Lower lobe of right lung (tissue), 2 donors: ENCODE results near the gene ARMC6. TPM values are rescaled to one million over a fixed set of nuclear protein-coding genes. Genes with fewer than 3 reads are reported as not detected.

Source experiments
- ATAC-seq, 2 donors: fragments of 200-7000 bp; cut with Tn5 transposase; one replicate each; pipeline ENCODE4 v1.9.1; 2020 to 2022; ENCODE audit warnings: mild to moderate bottlenecking in 2 of 2, moderate library complexity in 2 of 2
- DNase-seq: peaks from one replicate; pipeline ENCODE4 v3.0.0-alpha.2; 2020
- H3K27ac ChIP-seq: fragments of 200-600 bp; one replicate; pipeline ENCODE4 v1.8.0; 2022
- H3K27me3 ChIP-seq: fragments of 200-600 bp; one replicate; pipeline ENCODE4 v1.8.0; 2022; ENCODE audit warnings: low read depth
- H3K36me3 ChIP-seq: fragments of 200-600 bp; one replicate; pipeline ENCODE4 v1.8.0; 2022; ENCODE audit warnings: mild to moderate bottlenecking
- H3K4me1 ChIP-seq: fragments of 200-600 bp; one replicate; pipeline ENCODE4 v1.8.0; 2022
- H3K4me3 ChIP-seq: fragments of 200-600 bp; one replicate; pipeline ENCODE4 v1.8.0; 2022; ENCODE audit warnings: mild to moderate bottlenecking
- H3K9me3 ChIP-seq: fragments of 200-600 bp; one replicate; pipeline ENCODE4 v1.8.0; 2022
- intact Hi-C: fragments of 100-400 bp; cut with DNase I; formaldehyde crosslinking; loops from one replicate; pipeline ENCODE4 v1.11.0; 2022
- total RNA-seq: library from RNA; stranded (reverse); fragmentation: NEBNext Ultra II Directional; extraction: Animal tissue kit (Norgen Biotek cat#: 25700); gene quantifications from one replicate; pipeline ENCODE4 v1.2.1, GENCODE V29; 2021
- TF ChIP-seq, protein P1 (sequence below): fragments of 200-600 bp; IDR thresholded peaks from one replicate; pipeline ENCODE4 v1.8.0; 2022; ENCODE audit warnings: antibody characterized with exemption, mild to moderate bottlenecking
- donor health status: DM: no; HTN: yes; CAD: no; lungs with severe emphysema.

Gene ARMC6
- total RNA-seq, 1 donor from 2014 or later: 20.2 TPM

DNA sequence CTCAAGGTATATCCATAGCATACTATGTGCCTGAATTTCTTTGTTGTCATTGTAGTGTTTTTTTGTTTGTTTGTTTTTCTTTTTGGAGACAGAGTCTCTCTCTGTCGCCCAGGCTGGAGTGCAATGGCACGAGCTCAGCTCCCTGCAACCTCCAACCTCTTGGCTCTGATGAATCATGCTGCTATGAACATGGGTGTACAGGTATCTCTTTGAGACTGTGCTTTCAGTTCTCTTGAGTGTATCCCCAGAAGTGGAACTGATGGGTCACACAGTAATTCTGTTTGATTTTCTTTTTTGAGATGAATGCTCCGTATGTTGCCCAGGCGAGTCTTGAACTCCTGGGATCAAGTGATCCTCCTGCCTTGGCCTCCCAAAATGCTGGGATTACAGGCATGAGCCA lies 16.7 kb downstream of the ARMC6 start:
- ATAC-seq: no peak
- H3K27me3 ChIP-seq: no peaks in the 10 kb centered on the region
- DNase-seq: no peak
- peaks cover 70% of the 10 kb centered on the region for H3K36me3 ChIP-seq
- no peak overlapping the region for H3K4me3 ChIP-seq
- no peak overlapping the region for H3K27ac ChIP-seq
- TF ChIP-seq, protein P1, sequence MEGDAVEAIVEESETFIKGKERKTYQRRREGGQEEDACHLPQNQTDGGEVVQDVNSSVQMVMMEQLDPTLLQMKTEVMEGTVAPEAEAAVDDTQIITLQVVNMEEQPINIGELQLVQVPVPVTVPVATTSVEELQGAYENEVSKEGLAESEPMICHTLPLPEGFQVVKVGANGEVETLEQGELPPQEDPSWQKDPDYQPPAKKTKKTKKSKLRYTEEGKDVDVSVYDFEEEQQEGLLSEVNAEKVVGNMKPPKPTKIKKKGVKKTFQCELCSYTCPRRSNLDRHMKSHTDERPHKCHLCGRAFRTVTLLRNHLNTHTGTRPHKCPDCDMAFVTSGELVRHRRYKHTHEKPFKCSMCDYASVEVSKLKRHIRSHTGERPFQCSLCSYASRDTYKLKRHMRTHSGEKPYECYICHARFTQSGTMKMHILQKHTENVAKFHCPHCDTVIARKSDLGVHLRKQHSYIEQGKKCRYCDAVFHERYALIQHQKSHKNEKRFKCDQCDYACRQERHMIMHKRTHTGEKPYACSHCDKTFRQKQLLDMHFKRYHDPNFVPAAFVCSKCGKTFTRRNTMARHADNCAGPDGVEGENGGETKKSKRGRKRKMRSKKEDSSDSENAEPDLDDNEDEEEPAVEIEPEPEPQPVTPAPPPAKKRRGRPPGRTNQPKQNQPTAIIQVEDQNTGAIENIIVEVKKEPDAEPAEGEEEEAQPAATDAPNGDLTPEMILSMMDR: no peak
- intact Hi-C loops: no loop called here
- no peaks in the 10 kb centered on the region for H3K9me3 ChIP-seq
- H3K4me1 ChIP-seq: no peaks in the 10 kb centered on the region

DNA sequence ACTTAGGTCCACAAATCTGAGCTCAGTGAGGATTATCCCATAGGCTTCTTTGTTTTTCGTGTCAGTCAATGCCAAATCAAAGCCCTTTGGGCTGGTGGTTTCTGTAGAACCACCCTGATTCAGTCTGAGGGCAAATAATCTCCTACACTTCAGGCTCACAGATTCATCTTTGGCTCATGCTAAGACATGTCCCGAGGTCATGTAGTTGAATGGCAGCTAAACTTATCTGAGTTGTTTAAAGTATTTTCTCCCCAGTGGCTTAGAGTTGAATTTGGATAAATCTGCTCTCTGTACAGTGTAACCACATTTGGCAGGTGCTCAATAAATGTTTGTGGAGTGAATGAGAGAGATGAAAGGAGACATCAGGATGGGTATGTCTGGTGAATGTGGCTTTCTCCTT lies 17.3 kb downstream of the ARMC6 start:
- no peak for ATAC-seq
- H3K27ac ChIP-seq: no peak overlapping the region
- no peak overlapping the region for H3K4me3 ChIP-seq
- no peaks in the 10 kb centered on the region for H3K4me1 ChIP-seq
- H3K36me3 ChIP-seq: peaks cover 74% of the 10 kb centered on the region
- TF ChIP-seq, protein P1: no peak
- no peaks in the 10 kb centered on the region for H3K9me3 ChIP-seq
- intact Hi-C loops: no loop called here
- DNase-seq: no peak
- no peaks in the 10 kb centered on the region for H3K27me3 ChIP-seq

DNA sequence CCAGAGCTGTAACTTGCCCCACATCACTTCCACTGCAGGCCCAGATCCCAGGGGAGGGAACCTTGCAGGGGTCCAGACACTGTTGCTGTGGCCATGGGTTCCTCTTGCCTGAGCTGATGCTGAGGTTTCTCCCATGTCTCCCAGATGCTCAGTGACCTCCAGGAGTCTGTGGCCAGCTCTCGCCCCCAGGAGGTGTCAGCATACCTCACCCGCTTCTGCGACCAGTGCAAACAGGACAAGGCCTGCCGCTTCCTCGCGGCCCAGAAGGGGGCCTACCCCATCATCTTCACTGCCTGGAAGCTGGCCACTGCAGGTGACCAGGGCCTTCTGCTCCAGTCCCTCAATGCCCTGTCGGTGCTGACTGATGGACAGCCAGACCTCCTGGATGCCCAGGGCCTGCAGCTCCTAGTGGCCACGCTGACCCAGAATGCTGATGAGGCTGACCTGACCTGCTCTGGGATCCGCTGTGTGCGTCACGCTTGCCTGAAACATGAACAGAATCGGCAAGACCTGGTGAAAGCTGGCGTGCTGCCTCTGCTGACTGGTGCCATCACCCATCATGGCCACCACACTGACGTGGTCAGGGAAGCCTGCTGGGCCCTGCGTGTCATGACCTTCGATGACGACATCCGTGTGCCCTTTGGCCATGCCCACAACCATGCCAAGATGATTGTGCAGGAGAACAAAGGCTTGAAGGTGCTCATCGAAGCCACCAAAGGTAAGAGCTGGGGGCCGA lies 18.2 kb downstream of the ARMC6 start:
- no peaks in the 10 kb centered on the region for H3K9me3 ChIP-seq
- TF ChIP-seq, protein P1: no peak
- ATAC-seq (no peak), DNase-seq (no peak)
- H3K27me3 ChIP-seq: no peaks in the 10 kb centered on the region
- H3K27ac ChIP-seq: no peak overlapping the region
- peaks cover 75% of the 10 kb centered on the region for H3K36me3 ChIP-seq
- no peak overlapping the region for H3K4me3 ChIP-seq
- intact Hi-C loops: no loop called here
- H3K4me1 ChIP-seq: no peaks in the 10 kb centered on the region

DNA sequence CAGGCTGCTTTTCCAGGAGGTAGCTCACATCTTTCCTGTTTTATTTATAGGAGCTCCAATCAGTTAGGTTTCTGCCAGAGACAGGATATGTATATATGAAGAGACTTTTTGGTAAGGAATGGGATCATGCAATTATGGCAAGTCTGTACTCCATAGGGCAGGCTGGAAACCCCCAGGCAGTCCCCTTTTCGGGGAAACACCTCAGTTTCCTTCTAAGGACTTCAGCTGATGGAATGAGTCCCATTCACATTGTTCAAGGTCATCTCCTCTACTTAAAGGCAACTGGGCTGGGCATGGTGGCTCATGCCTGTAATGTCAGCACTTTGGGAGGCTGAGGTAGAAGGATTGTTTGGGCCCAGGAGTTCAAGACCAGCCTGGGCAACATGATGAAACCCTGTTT lies 19.5 kb downstream of the ARMC6 start:
- ATAC-seq: no peak
- Histone ChIP-seq H3K27me3 (no peaks in the 10 kb centered on the region), H3K9me3 (no peaks in the 10 kb centered on the region), H3K36me3 (peaks cover 77% of the 10 kb centered on the region), H3K27ac (no peak overlapping the region), H3K4me3 (no peak overlapping the region), H3K4me1 (no peaks in the 10 kb centered on the region)
- TF ChIP-seq, protein P1: no peak
- no peak for DNase-seq
- intact Hi-C loops: no loop called here

DNA sequence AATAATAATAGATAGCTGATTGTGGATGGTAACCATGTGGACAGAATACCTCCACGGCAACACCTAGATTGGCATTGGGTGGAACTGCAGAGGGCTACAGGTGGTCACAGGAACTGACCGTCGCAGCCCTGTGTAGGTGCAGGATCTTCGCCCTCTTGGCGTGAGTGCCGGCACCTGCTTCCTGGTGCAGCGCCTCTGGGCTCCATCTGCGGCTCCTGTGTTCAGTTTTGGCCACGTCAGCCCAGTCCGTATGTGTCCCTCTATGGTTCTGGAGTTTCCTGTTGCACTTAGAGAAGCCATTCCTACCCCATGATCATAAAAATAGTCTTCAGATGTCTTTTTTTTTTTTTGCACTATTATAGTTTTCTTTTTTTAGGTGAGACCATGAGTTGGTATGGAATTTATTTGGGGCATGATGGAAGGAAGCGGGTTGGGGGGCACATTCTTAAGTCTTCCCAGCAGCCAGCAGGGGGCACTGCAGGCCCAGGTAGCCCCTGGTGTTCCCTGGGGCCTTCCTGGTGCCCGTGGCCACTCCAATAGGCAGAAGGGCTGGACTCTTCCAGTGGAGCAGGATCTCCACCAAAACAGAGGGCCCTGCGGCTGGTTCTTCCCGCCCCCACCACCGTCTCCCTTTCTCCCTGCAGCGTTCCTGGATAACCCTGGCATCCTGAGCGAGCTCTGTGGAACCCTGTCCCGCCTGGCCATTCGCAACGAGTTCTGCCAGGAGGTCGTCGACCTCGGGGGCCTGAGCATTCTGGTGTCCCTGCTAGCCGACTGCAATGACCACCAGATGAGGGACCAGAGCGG lies 20.3 kb downstream of the ARMC6 start:
- no peaks in the 10 kb centered on the region for H3K27me3 ChIP-seq
- ATAC-seq: peak; percentile 71 to 77
- H3K36me3 ChIP-seq: peaks cover 82% of the 10 kb centered on the region
- TF ChIP-seq, protein P1: peak; percentile 75
- no peak overlapping the region for H3K27ac ChIP-seq
- no peaks in the 10 kb centered on the region for H3K9me3 ChIP-seq
- no peaks in the 10 kb centered on the region for H3K4me1 ChIP-seq
- H3K4me3 ChIP-seq: no peak overlapping the region
- DNase-seq: peak; percentile 76
- intact Hi-C loops: no loop called here
